HG02938 (cell line): ENCODE measurements around the gene OSBP2.
A peak's percentile ranks its signal among the peaks of the same experiment; 100 is the strongest.

Experiments
- ATAC-seq: cut with Tn5 transposase; IDR thresholded peaks from one replicate; pipeline ENCODE4 v1.9.1; 2021; ENCODE audit warnings: mild to moderate bottlenecking, moderate library complexity; ENCODE audit not compliant: unreplicated experiment

The OSBP2 gene, protein sequence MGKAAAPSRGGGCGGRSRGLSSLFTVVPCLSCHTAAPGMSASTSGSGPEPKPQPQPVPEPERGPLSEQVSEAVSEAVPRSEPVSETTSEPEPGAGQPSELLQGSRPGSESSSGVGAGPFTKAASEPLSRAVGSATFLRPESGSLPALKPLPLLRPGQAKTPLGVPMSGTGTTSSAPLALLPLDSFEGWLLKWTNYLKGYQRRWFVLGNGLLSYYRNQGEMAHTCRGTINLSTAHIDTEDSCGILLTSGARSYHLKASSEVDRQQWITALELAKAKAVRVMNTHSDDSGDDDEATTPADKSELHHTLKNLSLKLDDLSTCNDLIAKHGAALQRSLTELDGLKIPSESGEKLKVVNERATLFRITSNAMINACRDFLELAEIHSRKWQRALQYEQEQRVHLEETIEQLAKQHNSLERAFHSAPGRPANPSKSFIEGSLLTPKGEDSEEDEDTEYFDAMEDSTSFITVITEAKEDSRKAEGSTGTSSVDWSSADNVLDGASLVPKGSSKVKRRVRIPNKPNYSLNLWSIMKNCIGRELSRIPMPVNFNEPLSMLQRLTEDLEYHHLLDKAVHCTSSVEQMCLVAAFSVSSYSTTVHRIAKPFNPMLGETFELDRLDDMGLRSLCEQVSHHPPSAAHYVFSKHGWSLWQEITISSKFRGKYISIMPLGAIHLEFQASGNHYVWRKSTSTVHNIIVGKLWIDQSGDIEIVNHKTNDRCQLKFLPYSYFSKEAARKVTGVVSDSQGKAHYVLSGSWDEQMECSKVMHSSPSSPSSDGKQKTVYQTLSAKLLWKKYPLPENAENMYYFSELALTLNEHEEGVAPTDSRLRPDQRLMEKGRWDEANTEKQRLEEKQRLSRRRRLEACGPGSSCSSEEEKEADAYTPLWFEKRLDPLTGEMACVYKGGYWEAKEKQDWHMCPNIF

DNA sequence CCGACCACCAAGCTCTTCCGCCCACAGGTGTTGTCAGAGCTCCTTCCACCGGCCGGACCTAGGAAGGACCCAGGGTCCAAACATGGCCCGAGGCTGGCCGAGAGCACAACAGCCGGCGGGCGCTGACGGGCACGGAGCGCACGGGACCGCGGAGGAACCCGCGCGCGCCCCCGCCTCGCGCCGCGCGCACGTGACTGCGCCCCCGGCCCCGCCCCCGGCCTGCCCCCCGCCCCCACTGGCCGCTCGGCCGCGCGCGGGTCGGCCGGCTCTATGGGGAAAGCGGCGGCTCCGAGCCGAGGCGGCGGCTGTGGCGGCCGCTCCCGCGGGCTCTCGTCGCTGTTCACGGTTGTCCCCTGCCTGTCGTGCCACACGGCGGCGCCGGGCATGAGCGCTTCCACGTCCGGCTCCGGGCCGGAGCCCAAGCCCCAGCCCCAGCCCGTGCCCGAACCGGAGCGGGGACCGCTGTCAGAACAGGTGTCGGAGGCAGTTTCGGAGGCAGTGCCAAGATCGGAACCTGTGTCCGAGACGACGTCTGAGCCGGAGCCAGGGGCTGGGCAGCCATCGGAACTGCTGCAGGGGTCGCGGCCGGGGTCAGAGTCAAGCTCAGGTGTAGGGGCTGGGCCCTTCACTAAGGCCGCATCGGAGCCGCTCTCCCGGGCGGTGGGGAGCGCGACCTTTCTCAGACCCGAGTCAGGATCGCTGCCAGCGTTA is at the start of gene OSBP2:
OSBP2 (plus strand) TSS at position 235 of the 711 bp plus-strand sequence; CDS start at position 271, 36 bp downstream.
- ATAC-seq, result no peak

- no peak for ATAC-seq
Observed at GRCh38 chr22:30646518-30647160, 48.0 kb upstream of the OSBP2 start.

GRCh38 chr22:30647536-30647935 is 47.1 kb upstream of the OSBP2 start:
- no peak for ATAC-seq

- ATAC-seq, result no peak
Observed at GRCh38 chr22:30648825-30649224, 45.8 kb upstream of the OSBP2 start.

DNA sequence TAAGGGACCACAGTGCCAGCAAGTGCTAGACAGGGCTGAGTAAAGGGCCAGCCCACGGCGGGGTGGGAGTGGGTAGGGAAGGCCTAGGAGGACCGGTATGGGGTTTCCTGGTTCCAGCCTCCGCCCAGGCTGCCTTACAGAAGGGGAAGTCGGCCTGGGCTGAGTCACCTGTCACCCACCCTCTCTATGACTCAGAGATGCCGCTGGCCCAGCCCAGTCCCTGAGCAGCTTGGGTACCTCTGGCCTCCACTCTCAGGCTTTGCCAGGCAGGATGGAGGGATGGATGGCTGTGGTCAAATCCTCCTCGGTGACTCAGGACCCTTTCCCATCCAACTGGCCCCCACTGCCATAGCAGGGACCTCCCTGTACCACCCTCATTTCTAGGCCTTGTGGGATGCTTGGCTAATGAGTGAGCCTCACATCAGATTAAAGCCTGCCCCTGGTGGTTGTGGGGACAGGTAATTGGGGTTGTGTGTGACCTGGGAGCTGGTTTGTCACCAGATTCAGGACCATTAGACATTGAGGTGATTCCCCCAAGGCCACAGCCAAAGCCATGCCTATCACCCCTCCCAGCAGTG is 45.2 kb upstream of the OSBP2 start:
- no peak for ATAC-seq

- no peak for ATAC-seq
Observed at GRCh38 chr22:30650508-30651116, 44.1 kb upstream of the OSBP2 start.

DNA sequence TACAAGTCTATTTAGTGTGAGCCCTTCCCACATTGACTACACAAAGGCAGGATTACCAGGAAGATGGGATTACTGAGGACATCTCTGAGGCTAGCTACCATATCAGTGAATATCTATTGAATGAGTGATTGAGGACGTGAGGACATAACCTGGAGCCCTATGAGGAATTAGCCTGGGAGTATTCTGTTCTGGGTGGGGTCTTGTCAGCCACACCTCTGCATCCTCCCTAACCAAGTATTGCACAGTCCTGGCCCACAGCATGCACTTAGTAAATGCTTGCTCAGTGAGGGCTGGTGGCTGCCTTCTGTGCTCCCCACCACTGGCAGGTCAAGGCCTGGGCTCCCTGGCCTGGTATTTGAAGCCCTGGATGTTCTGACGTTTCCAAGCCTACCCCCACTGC is 41.8 kb upstream of the OSBP2 start:
- no peak for ATAC-seq

- no peak for ATAC-seq
Observed at GRCh38 chr22:30654361-30654760, 40.3 kb upstream of the OSBP2 start.

DNA sequence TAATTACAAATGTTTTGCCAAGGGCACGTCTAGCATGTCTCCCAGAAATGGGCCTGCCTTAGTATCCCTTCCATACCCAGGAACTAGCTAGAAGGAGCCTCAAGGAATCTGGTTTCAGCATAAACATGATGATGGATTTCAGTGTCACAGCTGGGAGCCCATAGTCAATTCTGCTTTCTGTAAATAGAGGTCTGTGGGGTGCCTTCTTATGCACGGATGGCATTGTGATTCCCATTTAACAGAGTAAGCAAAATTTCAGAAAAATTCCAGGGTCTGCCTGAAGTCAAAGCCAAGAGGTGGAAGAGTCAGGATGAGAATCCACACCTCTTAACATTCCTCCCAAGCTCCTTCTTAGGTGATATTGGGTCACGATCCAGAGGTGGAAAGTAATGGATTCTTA is 39.1 kb upstream of the OSBP2 start:
- no peak for ATAC-seq

GRCh38 chr22:30662040-30662439 is 32.6 kb upstream of the OSBP2 start:
- no peak for ATAC-seq

GRCh38 chr22:30664798-30665197 is 29.9 kb upstream of the OSBP2 start:
- no peak for ATAC-seq

GRCh38 chr22:30665266-30665665 is 29.4 kb upstream of the OSBP2 start:
- no peak for ATAC-seq

DNA sequence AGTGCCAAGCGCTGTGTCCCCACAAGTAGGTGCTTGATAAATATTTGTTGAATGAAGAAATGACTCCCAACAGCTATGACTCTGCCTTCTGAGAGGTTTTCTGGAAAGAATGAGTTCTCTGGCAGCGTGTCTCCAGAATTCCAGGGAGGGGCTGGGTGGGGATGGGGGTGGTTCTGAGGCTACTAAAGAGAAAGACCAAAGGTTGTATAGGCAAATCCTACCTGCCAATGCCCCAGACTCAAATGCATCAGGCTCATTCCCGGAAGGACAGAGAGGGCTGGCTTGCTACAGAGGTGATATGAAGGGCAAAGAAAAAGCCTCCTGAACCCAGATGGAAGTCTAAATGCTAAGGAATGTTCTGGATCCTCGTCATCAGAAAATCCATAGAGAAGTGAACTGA is 28.9 kb upstream of the OSBP2 start:
- no peak for ATAC-seq

- no peak for ATAC-seq
Observed at GRCh38 chr22:30667107-30667493, 27.6 kb upstream of the OSBP2 start.

GRCh38 chr22:30667494-30668385 is 26.9 kb upstream of the OSBP2 start, which contains the start of gene DUSP18:
Gene DUSP18, minus strand, starts transcription at chr22:30667875. Its CDS starts 3,872 bp downstream, at chr22:30664003.
- peak; percentile 91 for ATAC-seq

DNA sequence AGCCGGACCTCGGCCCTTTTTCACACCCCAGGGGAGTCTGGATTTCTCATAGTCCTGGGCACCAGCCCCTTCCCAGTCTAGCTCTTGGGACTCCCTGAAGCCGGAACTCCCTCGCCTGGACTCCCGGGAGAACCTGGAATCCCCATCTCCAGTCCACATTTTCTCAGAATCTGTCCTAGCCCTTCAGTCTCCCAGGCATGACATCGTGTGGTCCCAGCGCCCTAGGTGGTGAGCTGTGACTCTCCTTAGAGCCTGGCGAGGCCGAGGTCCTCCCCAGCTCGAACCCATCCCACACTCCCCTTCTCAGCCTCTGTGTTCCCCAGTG is 26.3 kb upstream of the OSBP2 start:
- ATAC-seq, result no peak

DNA sequence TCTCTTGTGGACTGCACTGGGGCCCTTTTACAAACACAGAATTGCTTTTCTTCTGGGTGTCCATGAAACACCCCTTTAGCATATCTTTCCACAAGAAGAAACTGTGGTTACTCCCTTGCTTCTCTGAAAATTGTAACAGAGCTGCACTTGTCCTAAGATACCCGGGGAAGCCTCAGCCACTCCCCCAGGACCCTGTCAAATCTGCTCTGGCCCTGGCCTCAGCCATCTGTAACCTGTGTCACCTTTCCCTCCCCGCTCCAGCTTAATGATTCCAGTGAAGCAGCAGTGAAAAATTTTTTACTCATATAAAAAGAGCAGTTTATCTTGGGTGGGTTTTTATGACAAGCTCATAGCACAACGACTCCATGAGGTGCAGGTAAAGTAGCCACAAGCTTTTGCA is 23.6 kb upstream of the OSBP2 start:
- no peak for ATAC-seq

DNA sequence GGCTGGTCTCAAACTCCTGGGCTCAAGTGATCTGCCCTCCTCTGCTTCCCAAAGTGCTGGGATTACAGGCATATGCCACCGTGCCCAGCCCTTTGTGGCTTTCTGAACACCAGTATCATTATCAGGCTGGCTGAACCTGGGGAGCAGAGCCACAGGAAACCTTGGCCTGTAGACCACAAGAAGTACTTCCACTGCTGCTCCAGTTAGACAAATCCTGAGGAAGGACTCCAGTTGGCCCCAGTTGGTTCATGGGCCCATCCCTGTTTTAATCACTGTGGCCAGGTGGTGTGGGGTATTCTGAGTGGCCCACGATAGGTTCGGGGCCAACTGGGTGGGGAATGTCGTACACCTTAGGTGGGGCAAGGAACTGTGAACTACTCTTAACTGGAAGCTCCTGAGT is 21.5 kb upstream of the OSBP2 start:
- no peak for ATAC-seq

DNA sequence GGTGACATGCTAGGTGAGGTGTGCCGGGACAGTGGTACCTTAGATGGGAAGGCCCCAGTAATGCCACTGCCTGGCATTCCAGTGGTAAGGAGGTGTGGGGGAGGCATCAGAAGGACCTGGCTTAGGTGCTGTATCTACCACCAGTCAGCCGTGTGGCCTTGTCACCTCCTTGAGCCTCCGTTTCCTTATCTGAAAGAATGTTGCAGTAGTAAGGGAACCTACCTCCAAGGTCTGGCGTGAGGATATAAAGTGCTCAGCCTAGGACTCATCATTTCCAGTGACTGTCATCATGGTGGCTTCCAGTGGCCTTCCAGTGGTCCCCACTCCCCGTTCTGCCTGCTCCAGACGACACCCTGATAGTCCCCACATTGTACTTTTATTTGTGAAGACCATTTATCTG is 20.2 kb upstream of the OSBP2 start:
- ATAC-seq, result no peak
